DOHH2 (cell line): Measurements from ENCODE around the gene CD160.
"Not testable (repeated sequence)": the region's sequence is repeated elsewhere in the genome, so short reads cannot be mapped to it uniquely, and the experiment has no call there.

Experiments
- H3F3A ChIP-seq: fragments of 200-600 bp; sonication (generic), shearing (Covaris generic); 2 replicates; pipeline ENCODE4 v1.6.0; 2016; ENCODE audit warnings: antibody characterized with exemption, mild to moderate bottlenecking; ENCODE audit not compliant: control insufficient read depth, insufficient read depth
- H3K27ac ChIP-seq: fragments of 200-600 bp; sonication (generic); 2 replicates; pipeline ENCODE4 v1.5.1; 2014; ENCODE audit warnings: low read depth, mild to moderate bottlenecking, low read length, moderate library complexity
- H3K27me3 ChIP-seq: fragments of 200-600 bp; sonication (generic); 2 replicates; pipeline ENCODE4 v1.6.1; 2014; ENCODE audit warnings: mild to moderate bottlenecking, low read length, mixed read lengths; ENCODE audit not compliant: control insufficient read depth
- H3K36me3 ChIP-seq: fragments of 200-600 bp; sonication (generic); 2 replicates; pipeline ENCODE4 v1.6.1; 2014; ENCODE audit warnings: mild to moderate bottlenecking, low read length, moderate library complexity, mixed read lengths; ENCODE audit not compliant: control insufficient read depth
- H3K4me1 ChIP-seq: fragments of 200-600 bp; sonication (generic); 2 replicates; pipeline ENCODE4 v1.6.1; 2014; ENCODE audit warnings: mild to moderate bottlenecking, low read length, mixed read lengths; ENCODE audit not compliant: control insufficient read depth
- H3K4me2 ChIP-seq: fragments of 200-600 bp; sonication (generic); 2 replicates; pipeline ENCODE4 v1.6.0; 2014; ENCODE audit warnings: mild to moderate bottlenecking, low read length, moderate library complexity
- H3K4me3 ChIP-seq: fragments of 200-600 bp; sonication (generic); 2 replicates; pipeline ENCODE4 v1.5.1; 2014; ENCODE audit warnings: mild to moderate bottlenecking, low read length, mixed read lengths
- H3K79me2 ChIP-seq: fragments of 200-600 bp; sonication (generic); 2 replicates; pipeline ENCODE4 v1.6.1; 2014; ENCODE audit warnings: mild to moderate bottlenecking, low read length, mixed read lengths; ENCODE audit not compliant: control insufficient read depth
- H3K9me2 ChIP-seq: fragments of 200-600 bp; sonication (generic); replicated peaks from 2 replicates; pipeline ENCODE4 v1.6.1; 2014; ENCODE audit warnings: mild to moderate bottlenecking, low read length, mixed read lengths; ENCODE audit not compliant: control insufficient read depth
- H3K9me3 ChIP-seq: fragments of 200-600 bp; sonication (generic); 2 replicates; pipeline ENCODE4 v1.6.1; 2014; ENCODE audit warnings: antibody characterized with exemption, low read length, mixed read lengths; ENCODE audit not compliant: control insufficient read depth, insufficient read depth
- H4K20me1 ChIP-seq: fragments of 200-600 bp; sonication (generic); 2 replicates; pipeline ENCODE4 v1.6.0; 2014; ENCODE audit warnings: low read depth, mild to moderate bottlenecking, antibody characterized with exemption, low read length, moderate library complexity; ENCODE audit not compliant: control insufficient read depth, insufficient read depth
- EZH2phosphoT487 ChIP-seq: fragments of 200-600 bp; sonication (generic); IDR thresholded peaks from 2 replicates; pipeline ENCODE4 v1.6.1; 2017; ENCODE audit warnings: borderline replicate concordance, mild to moderate bottlenecking, antibody characterized with exemption, low read length, moderate library complexity, mixed read lengths
- TF ChIP-seq, protein P1 (sequence below): fragments of 200-600 bp; sonication (generic); IDR thresholded peaks from one replicate; pipeline ENCODE4 v1.5.1; 2014; ENCODE audit warnings: antibody characterized with exemption, mild to moderate bottlenecking, low read depth, low read length; ENCODE audit not compliant: poor library complexity, severe bottlenecking

Gene CD160

DNA sequence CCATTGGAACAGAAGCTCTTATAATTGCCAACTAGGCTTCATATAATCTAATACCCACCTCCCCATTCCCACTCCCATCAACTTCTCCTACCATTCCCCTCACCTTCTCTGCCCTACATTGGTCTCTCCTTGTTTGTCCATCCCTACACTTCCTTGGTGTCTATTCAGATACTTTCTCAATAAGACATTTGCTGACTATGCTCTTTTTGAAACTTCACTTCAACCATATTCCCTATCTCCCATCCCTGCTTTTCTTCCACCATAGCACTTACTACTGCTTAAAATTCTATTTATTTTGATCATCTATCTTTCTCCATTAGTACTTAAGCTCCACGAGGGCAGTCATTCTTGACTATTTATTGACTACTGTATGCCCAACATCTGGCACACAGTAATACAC lies 40.4 kb downstream of the CD160 start:
- Histone ChIP-seq H3K27me3 (no peaks in the 10 kb centered on the region), H3K4me1 (no peaks in the 10 kb centered on the region), H4K20me1 (no peaks in the 10 kb centered on the region), H3K79me2 (no peaks in the 10 kb centered on the region), H3K9me2 (no peaks in the 10 kb centered on the region), H3K4me3 (no peak overlapping the region), H3K9me3 (peaks cover 14% of the 10 kb centered on the region; the same call in 1 of the 2 replicates), H3F3A (no peaks in the 10 kb centered on the region), H3K27ac (no peak overlapping the region), H3K4me2 (no peak overlapping the region), H3K36me3 (peaks cover 20% of the 10 kb centered on the region)
- no peak for TF ChIP-seq EZH2phosphoT487
- TF ChIP-seq, protein P1, sequence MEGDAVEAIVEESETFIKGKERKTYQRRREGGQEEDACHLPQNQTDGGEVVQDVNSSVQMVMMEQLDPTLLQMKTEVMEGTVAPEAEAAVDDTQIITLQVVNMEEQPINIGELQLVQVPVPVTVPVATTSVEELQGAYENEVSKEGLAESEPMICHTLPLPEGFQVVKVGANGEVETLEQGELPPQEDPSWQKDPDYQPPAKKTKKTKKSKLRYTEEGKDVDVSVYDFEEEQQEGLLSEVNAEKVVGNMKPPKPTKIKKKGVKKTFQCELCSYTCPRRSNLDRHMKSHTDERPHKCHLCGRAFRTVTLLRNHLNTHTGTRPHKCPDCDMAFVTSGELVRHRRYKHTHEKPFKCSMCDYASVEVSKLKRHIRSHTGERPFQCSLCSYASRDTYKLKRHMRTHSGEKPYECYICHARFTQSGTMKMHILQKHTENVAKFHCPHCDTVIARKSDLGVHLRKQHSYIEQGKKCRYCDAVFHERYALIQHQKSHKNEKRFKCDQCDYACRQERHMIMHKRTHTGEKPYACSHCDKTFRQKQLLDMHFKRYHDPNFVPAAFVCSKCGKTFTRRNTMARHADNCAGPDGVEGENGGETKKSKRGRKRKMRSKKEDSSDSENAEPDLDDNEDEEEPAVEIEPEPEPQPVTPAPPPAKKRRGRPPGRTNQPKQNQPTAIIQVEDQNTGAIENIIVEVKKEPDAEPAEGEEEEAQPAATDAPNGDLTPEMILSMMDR: no peak

DNA sequence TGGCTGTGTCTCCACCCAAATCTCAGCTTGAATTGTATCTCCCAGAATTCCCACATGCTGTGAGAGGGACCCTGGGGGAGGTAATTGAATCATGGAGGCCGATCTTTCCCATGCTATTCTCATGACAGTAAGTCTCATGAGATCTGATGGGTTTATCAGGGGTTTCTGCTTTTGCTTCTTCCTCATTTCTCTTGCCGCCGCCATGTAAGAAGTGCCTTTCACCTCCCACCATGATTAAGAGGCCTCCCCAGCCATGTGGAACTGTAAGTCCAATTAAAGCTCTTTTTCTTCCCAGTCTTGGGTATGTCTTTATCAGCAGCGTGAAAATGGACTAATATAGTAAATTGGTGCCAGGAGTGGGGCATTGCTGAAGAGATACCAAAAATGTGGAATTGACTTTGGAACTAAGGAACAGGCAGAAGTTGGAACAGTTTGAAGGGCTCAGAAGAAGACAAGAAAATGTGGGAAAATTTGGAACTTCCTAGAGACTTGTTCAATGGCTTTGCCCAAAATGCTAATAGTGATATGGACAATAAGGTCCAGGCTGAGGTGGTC lies 41.2 kb downstream of the CD160 start:
- not testable (repeated sequence) for H4K20me1 ChIP-seq, H3K4me1 ChIP-seq, H3K4me3 ChIP-seq, H3K27me3 ChIP-seq, H3K4me2 ChIP-seq, H3K79me2 ChIP-seq, H3K27ac ChIP-seq, H3K9me2 ChIP-seq, H3F3A ChIP-seq
- Histone ChIP-seq H3K36me3 (peaks cover 21% of the 10 kb centered on the region), H3K9me3 (peaks cover 14% of the 10 kb centered on the region; the same call in 1 of the 2 replicates)

DNA sequence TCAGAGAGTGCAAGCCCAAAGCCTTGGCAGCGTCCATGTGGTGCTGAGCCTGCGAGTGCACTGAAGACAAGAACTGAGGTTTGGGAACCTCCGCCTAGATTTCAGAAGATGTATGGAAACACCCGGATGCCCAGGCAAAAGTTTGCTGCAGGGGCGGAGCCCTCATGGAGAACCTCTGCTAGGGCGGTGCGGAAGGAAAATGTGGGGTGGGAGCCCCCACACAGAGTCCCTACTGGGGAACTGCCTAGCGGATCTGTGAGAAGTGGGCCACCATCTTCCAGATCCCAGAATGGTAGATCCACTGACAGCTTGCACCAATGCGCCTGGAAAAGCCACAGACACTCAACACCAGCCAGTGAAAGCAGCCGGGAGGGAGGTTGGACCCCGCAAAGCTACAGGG lies 42.2 kb downstream of the CD160 start:
- H3K9me2 ChIP-seq, H3K4me2 ChIP-seq, H3F3A ChIP-seq, H4K20me1 ChIP-seq, H3K27me3 ChIP-seq, H3K4me1 ChIP-seq, H3K4me3 ChIP-seq, H3K79me2 ChIP-seq, H3K27ac ChIP-seq: not testable (repeated sequence)
- Histone ChIP-seq H3K36me3 (peaks cover 23% of the 10 kb centered on the region), H3K9me3 (peaks cover 14% of the 10 kb centered on the region; the same call in 1 of the 2 replicates)

DNA sequence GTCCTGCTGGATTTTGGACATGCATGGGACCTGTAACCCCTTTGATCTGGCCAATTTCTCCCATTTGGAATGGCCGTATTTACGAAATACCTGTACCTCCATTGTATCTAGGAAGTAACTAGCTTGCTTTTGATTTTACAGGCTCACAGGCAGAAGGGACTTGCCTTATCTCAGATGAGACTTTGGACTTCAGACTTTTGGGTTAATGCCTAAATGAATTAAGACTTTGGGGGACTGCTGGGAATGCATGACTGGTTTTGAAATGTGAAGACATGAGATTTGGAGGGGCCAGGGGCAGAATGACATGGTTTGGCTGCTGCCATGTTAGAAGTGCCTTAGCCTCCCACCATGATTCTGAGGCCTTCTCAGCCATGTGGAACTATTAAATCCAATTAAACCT lies 42.7 kb downstream of the CD160 start:
- H3K4me3 ChIP-seq, H3K4me1 ChIP-seq, H3K79me2 ChIP-seq, H3K9me2 ChIP-seq, H3K4me2 ChIP-seq, H3K27me3 ChIP-seq, H4K20me1 ChIP-seq, H3F3A ChIP-seq, H3K27ac ChIP-seq: not testable (repeated sequence)
- Histone ChIP-seq H3K36me3 (peaks cover 23% of the 10 kb centered on the region), H3K9me3 (peaks cover 14% of the 10 kb centered on the region; the same call in 1 of the 2 replicates)

DNA sequence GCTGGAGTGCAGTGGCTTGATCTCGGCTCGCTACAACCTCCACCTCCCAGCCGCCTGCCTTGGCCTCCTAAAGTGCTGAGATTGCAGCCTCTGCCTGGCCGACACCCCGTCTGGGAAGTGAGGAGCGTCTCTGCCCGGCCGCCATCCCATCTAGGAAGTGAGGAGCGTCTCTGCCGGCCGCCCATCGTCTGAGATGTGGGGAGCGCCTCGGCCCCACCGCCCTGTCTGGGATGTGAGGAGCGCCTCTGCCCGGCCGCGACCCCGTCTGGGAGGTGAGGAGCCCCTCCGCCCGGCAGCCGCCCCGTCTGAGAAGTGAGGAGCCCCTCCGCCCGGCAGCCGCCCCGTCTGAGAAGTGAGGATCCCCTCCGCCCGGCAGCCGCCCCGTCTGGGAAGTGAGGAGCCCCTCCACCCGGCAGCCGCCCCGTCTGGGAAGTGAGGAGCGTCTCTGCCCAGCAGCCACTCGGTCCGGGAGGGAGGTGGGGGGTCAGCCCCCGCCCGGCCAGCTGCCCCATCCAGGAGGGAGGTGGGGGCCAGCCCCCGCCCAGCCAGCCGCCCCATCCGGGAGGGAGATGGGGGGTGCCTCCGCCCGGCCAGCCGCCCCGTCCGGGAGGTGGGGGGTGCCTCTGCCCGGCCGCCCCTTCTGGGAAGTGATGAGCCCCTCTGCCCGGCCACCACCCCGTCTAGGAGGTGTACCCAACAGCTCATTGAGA lies 45.1 kb downstream of the CD160 start:
- Histone ChIP-seq H3K36me3 (peaks cover 25% of the 10 kb centered on the region), H3K9me3 (peaks cover 14% of the 10 kb centered on the region; the same call in 1 of the 2 replicates)
- H3K4me3 ChIP-seq, H3K79me2 ChIP-seq, H3K4me2 ChIP-seq, H3K9me2 ChIP-seq, H3K27me3 ChIP-seq, H3K27ac ChIP-seq, H3K4me1 ChIP-seq, H4K20me1 ChIP-seq, H3F3A ChIP-seq: not testable (repeated sequence)

DNA sequence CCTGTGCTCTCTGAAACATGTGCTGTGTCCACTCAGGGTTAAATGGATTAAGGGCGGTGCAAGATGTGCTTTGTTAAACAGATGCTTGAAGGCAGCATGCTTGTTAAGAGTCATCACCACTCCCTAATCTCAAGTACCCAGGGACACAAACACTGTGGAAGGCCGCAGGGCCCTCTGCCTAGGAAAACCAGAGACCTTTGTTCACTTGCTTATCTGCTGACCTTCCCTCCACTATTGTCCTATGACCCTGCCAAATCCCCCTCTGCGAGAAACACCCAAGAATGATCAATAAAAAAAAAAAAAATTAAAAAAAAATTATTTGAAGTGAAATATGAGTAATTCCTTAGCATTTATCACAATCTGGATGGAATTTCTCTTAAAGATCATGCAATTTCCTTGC lies 45.8 kb downstream of the CD160 start:
- H4K20me1 ChIP-seq, H3F3A ChIP-seq, H3K4me2 ChIP-seq, H3K27ac ChIP-seq, H3K9me2 ChIP-seq, H3K4me3 ChIP-seq, H3K27me3 ChIP-seq, H3K79me2 ChIP-seq, H3K4me1 ChIP-seq: not testable (repeated sequence)
- Histone ChIP-seq H3K9me3 (peaks cover 14% of the 10 kb centered on the region; the same call in 1 of the 2 replicates), H3K36me3 (peaks cover 28% of the 10 kb centered on the region)

DNA sequence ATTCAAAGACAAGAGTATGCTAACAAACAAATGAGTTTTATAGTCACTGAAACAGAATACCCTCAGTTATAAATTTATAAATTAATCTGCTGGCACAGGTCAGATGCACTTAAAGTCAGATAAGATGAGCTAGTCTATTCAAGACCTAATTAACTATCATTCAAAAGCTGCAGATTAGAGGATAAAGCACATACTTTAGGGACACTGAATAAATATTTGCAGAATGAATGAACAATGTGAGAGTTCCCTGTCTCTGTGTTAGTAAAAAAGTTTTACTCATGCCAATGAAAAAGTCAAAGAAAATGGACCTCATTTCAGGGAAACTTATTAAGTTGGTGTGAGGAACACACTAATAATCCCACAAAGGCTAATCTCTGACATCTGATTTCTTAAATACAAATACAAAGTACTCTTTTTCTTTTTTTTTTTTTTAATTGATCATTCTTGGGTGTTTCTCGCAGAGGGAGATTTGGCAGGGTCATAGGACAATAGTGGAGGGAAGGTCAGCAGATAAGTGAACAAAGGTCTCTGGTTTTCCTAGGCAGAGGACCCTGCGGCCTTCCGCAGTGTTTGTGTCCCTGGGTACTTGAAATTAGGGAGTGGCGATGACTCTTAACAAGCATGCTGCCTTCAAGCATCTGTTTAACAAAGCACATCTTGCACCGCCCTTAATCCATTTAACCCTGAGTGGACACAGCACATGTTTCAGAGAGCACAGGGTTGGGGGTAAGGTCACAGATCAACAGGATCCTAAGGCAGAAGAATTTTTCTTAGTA lies 46.5 kb downstream of the CD160 start:
- H3K4me2 ChIP-seq, H3F3A ChIP-seq, H4K20me1 ChIP-seq, H3K9me2 ChIP-seq, H3K4me1 ChIP-seq, H3K79me2 ChIP-seq, H3K4me3 ChIP-seq, H3K27ac ChIP-seq, H3K27me3 ChIP-seq: not testable (repeated sequence)
- peaks cover 14% of the 10 kb centered on the region; the same call in 1 of the 2 replicates for H3K9me3 ChIP-seq
- peaks cover 30% of the 10 kb centered on the region for H3K36me3 ChIP-seq
